OCI-LY3 (cell line): ENCODE data around the gene CAP1.

ENCODE experiments used
- CTCF ChIP-seq: fragments of 200-600, 300-600 bp; sonication (generic); IDR thresholded peaks from 2 replicates; pipeline ENCODE4 v1.5.1; 2014; ENCODE audit warnings: antibody characterized with exemption, low read length, low read depth
- EZH2phosphoT487 ChIP-seq: fragments of 200-600 bp; shearing (Covaris generic); IDR thresholded peaks from 2 replicates; pipeline ENCODE4 v1.6.1; 2018; ENCODE audit warnings: antibody characterized with exemption, mixed run types, low read depth

- TF ChIP-seq CTCF = no peak
- TF ChIP-seq EZH2phosphoT487 = no peak
Measured at GRCh38 chr1:40075266-40075665, 34.7 kb downstream of the CAP1 start.
